ENCODE data around the gene S100B. TPM values are rescaled to one million over a fixed set of nuclear protein-coding genes. Genes with fewer than 3 reads are reported as not detected.

The S100B gene
- total RNA-seq, 6 donors from 2014 or later, result 1.8 to 4.5 (median 2.7) TPM; not detected in 2

- Histone ChIP-seq H3K4me1 (peaks cover 2 to 7% (median 5%) of the 10 kb centered on the region in 4 donors), H3K4me3 (no peak overlapping the region), H3K36me3 (peaks cover 8 to 85% (median 69%) of the 10 kb centered on the region in 4 donors), H3K9me3 (no peaks in the 10 kb centered on the region), H3K27me3 (no peaks in the 10 kb centered on the region), H3K27ac (no peak overlapping the region)
- no peak for DNase-seq
- 95 to 97% methylated on average over 13 of the region's 13 CpGs for WGBS, 2 donors
- no peak for TF ChIP-seq POLR2AphosphoS5 (IDR thresholded peaks at IDR 0.05)
- TF ChIP-seq EP300 (IDR thresholded peaks at IDR 0.05), result no peak
- no peak for TF ChIP-seq CTCF (IDR thresholded peaks at IDR 0.05)
- no peak for TF ChIP-seq POLR2A (IDR thresholded peaks at IDR 0.05)
- ATAC-seq (ENCODE audit: low FRiP score in 2 of 2), result no peak
These were observed 48.1 kb downstream of the S100B start for GRCh38 chr21:46556802-46557201.

- H3K27ac ChIP-seq, result no peak overlapping the region
- no peaks in the 10 kb centered on the region for H3K27me3 ChIP-seq
- peaks cover 5 to 83% (median 68%) of the 10 kb centered on the region in 4 donors for H3K36me3 ChIP-seq
- WGBS, 2 donors, result 95 to 97% methylated on average over 16 of the region's 16 CpGs
- no peak for TF ChIP-seq POLR2A (IDR thresholded peaks at IDR 0.05)
- no peak for TF ChIP-seq CTCF (IDR thresholded peaks at IDR 0.05)
- TF ChIP-seq EP300 (IDR thresholded peaks at IDR 0.05), result no peak
- TF ChIP-seq POLR2AphosphoS5 (IDR thresholded peaks at IDR 0.05), result no peak
- peak in 1 of 2 donors; percentile 32 for DNase-seq
- H3K4me3 ChIP-seq, result no peak overlapping the region
- no peaks in the 10 kb centered on the region for H3K9me3 ChIP-seq
- H3K4me1 ChIP-seq, result peaks cover 2 to 7% (median 5%) of the 10 kb centered on the region in 4 donors
- no peak for ATAC-seq (ENCODE audit: low FRiP score in 2 of 2)
These were observed 49.2 kb downstream of the S100B start for GRCh38 chr21:46555678-46556077.

- no peaks in the 10 kb centered on the region for H3K27me3 ChIP-seq
- H3K4me3 ChIP-seq, result no peak overlapping the region
- 90 to 98% methylated on average over 6 to 9 of the region's 9 CpGs for WGBS, 2 donors
- DNase-seq (peak in 1 of 2 donors; percentile 45), ATAC-seq (ENCODE audit: low FRiP score in 2 of 2) (no peak)
- H3K27ac ChIP-seq, result no peak overlapping the region
- H3K36me3 ChIP-seq, result peaks cover 4 to 83% (median 70%) of the 10 kb centered on the region in 4 donors
- TF ChIP-seq EP300 (IDR thresholded peaks at IDR 0.05) (no peak), POLR2A (IDR thresholded peaks at IDR 0.05) (no peak), CTCF (IDR thresholded peaks at IDR 0.05) (no peak), POLR2AphosphoS5 (IDR thresholded peaks at IDR 0.05) (no peak)
- H3K9me3 ChIP-seq, result no peaks in the 10 kb centered on the region
- peaks cover 2 to 7% (median 5%) of the 10 kb centered on the region in 4 donors for H3K4me1 ChIP-seq
These were observed 49.7 kb downstream of the S100B start for GRCh38 chr21:46555225-46555617.

- Histone ChIP-seq H3K27ac (no peak overlapping the region), H3K4me1 (peaks cover 2 to 6% (median 5%) of the 10 kb centered on the region in 4 donors), H3K4me3 (no peak overlapping the region), H3K27me3 (no peaks in the 10 kb centered on the region), H3K36me3 (peaks cover 4 to 85% (median 68%) of the 10 kb centered on the region in 4 donors), H3K9me3 (no peaks in the 10 kb centered on the region)
- ATAC-seq (ENCODE audit: low FRiP score in 2 of 2) (no peak), DNase-seq (peak in 1 of 2 donors; percentile 65)
- TF ChIP-seq POLR2AphosphoS5 (IDR thresholded peaks at IDR 0.05) (no peak), POLR2A (IDR thresholded peaks at IDR 0.05) (no peak), CTCF (IDR thresholded peaks at IDR 0.05) (no peak), EP300 (IDR thresholded peaks at IDR 0.05) (no peak)
- WGBS, 2 donors, result 93 to 99% methylated on average over 12 to 29 of the region's 30 CpGs
These were observed 50.3 kb downstream of the S100B start for GRCh38 chr21:46554431-46555224.
